Osteocyte (in vitro differentiated cells): ENCODE data around the gene HTR1B. TPM values are rescaled to one million over a fixed set of nuclear protein-coding genes. Genes with fewer than 3 reads are reported as not detected.

ENCODE experiments used
- DNase-seq: peaks from one replicate; pipeline ENCODE4 v3.0.0; 2021; ENCODE audit warnings: mixed read lengths; ENCODE audit not compliant: unreplicated experiment; ENCODE audit errors: extremely low spot score
- H3K27ac Mint-ChIP-seq: one replicate; pipeline ENCODE4 v1.8.0; 2021; ENCODE audit warnings: mild to moderate bottlenecking, mixed read lengths; ENCODE audit not compliant: unreplicated experiment
- H3K27me3 Mint-ChIP-seq: one replicate; pipeline ENCODE4 v1.8.0; 2021; ENCODE audit warnings: mixed read lengths; ENCODE audit not compliant: unreplicated experiment
- H3K36me3 Mint-ChIP-seq: one replicate; pipeline ENCODE4 v1.8.0; 2021; ENCODE audit warnings: mixed read lengths; ENCODE audit not compliant: unreplicated experiment
- H3K4me1 Mint-ChIP-seq: one replicate; pipeline ENCODE4 v1.8.0; 2021; ENCODE audit warnings: mixed read lengths; ENCODE audit not compliant: unreplicated experiment
- H3K4me3 Mint-ChIP-seq: one replicate; pipeline ENCODE4 v1.8.0; 2021; ENCODE audit warnings: mild to moderate bottlenecking, moderate library complexity, mixed read lengths; ENCODE audit not compliant: unreplicated experiment
- H3K9me3 Mint-ChIP-seq: one replicate; pipeline ENCODE4 v1.8.0; 2021; ENCODE audit warnings: mixed read lengths; ENCODE audit not compliant: unreplicated experiment
- total RNA-seq: library from RNA; stranded (reverse); gene quantifications from 2 replicates; pipeline ENCODE4 v1.2.1, GENCODE V29; 2021
- TF ChIP-seq, protein P1 (sequence below): fragments of 200-600 bp; sonication (generic); IDR thresholded peaks from 2 replicates; pipeline ENCODE4 v1.5.0; 2021; ENCODE audit warnings: antibody characterized with exemption, mild to moderate bottlenecking, moderate library complexity

HTR1B gene
- total RNA-seq, 1 donor from 2014 or later, result 13.3 TPM

DNA sequence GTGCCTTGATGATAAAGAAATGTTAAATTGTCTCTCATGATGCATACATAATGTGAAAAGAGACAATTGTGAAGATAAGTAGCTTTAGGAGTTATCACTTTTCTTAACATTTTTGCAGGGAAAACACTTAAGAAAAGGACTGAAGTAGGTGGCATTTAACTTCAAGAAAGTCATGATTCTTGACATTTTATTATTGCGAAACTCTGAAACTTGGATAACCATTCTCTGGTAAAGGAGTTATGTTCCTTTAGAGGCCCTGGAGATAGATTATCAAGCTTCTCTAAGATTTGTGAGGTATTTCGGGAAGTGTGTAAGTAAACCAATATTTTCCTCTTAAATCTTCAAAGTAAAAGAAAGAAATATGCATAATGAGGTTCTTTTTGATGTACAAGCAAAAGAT is 38.5 kb downstream of the HTR1B start:
- Mint-ChIP-seq H3K4me3 (no peak overlapping the region), H3K4me1 (peaks cover 14% of the 10 kb centered on the region), H3K27ac (no peak overlapping the region), H3K36me3 (peaks cover 3% of the 10 kb centered on the region), H3K9me3 (no peaks in the 10 kb centered on the region), H3K27me3 (no peaks in the 10 kb centered on the region)
- no peak for DNase-seq
- TF ChIP-seq, protein P1, sequence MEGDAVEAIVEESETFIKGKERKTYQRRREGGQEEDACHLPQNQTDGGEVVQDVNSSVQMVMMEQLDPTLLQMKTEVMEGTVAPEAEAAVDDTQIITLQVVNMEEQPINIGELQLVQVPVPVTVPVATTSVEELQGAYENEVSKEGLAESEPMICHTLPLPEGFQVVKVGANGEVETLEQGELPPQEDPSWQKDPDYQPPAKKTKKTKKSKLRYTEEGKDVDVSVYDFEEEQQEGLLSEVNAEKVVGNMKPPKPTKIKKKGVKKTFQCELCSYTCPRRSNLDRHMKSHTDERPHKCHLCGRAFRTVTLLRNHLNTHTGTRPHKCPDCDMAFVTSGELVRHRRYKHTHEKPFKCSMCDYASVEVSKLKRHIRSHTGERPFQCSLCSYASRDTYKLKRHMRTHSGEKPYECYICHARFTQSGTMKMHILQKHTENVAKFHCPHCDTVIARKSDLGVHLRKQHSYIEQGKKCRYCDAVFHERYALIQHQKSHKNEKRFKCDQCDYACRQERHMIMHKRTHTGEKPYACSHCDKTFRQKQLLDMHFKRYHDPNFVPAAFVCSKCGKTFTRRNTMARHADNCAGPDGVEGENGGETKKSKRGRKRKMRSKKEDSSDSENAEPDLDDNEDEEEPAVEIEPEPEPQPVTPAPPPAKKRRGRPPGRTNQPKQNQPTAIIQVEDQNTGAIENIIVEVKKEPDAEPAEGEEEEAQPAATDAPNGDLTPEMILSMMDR, result no peak

DNA sequence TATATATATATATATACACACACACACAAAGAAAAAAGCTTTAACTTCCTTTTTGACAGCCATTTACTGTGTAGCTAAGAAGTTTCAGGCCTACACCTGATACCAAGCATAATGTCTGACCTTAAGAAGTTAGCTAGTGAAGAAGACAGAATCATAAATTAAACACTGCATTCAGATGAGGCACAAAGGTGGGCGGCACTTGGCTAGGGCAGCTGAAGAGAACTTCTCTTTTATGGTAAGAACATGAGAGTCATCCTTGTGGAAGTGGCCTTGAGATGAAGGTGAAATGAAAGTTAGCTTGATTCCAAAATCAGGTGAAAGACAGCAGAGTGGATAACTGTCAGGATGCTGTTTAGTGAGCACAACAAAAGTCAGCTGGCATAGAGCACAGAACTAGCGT is 46.5 kb downstream of the HTR1B start:
- Mint-ChIP-seq H3K27ac (no peak overlapping the region), H3K4me3 (no peak overlapping the region), H3K4me1 (no peaks in the 10 kb centered on the region), H3K9me3 (peaks cover 12% of the 10 kb centered on the region), H3K36me3 (peaks cover 3% of the 10 kb centered on the region), H3K27me3 (no peaks in the 10 kb centered on the region)
- DNase-seq, result no peak
- TF ChIP-seq, protein P1, result no peak

DNA sequence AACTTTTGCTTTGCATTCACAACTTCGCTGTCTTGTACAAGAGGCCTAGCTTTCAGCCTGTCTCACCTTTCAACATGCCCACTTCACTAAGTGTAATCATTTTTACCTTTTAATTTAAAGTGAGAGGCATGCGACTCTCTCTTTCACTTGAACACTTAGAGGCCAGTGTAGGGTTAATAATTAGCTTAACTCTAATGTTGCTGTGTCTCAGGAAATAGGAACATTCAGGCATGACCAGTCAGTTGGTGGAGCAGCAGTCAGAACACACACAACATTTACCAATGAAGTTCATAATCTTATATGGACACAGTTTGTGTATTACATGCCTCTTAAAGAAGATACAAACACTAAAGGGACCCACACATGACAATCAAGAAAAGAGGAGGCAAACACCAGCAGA is 47.6 kb downstream of the HTR1B start:
- H3K4me1 Mint-ChIP-seq, result no peaks in the 10 kb centered on the region
- H3K9me3 Mint-ChIP-seq, result peaks cover 12% of the 10 kb centered on the region
- H3K36me3 Mint-ChIP-seq, result peaks cover 2% of the 10 kb centered on the region
- H3K27ac Mint-ChIP-seq, result no peak overlapping the region
- TF ChIP-seq, protein P1, result no peak
- no peaks in the 10 kb centered on the region for H3K27me3 Mint-ChIP-seq
- H3K4me3 Mint-ChIP-seq, result no peak overlapping the region
- DNase-seq, result no peak

Other genes with a start within 250 kb of the HTR1B start
- not detected in 2 replicates for gene MEI4, start 189.5 kb upstream of the HTR1B start, total RNA-seq